Kidney (tissue), 14 donors: ENCODE results near the gene SPTBN1. TPM values are rescaled to one million over a fixed set of nuclear protein-coding genes. Genes with fewer than 3 reads are reported as not detected.
A peak's percentile ranks its signal among the peaks of the same experiment; 100 is the strongest.

Experiments used
- DNase-seq, 5 donors: peaks; one replicate each; pipeline ENCODE4 v3.0.0-alpha.2; 2013 to 2020
- FAIRE-seq: peaks from 2 replicates; lab custom pipeline; 2012; peaks lifted over from hg19 to GRCh38; lab: Jason Lieb, UNC
- H3K27ac ChIP-seq, 2 donors: one replicate each; pipeline ENCODE4 v1.7.0; 2013; ENCODE audit warnings: low read depth in 2 of 2, low read length in 2 of 2, inconsistent platforms in 1 of 2
- H3K27me3 ChIP-seq: one replicate; pipeline ENCODE4 v1.7.1; 2013; ENCODE audit warnings: low read length, inconsistent platforms; ENCODE audit not compliant: control insufficient read depth, insufficient read depth
- H3K36me3 ChIP-seq, 3 donors: one replicate each; pipeline versions ENCODE4 v1.7.0 to v1.7.1; 2013; ENCODE audit warnings: low read length in 3 of 3, control low read depth in 1 of 3, inconsistent platforms in 1 of 3; ENCODE audit not compliant: insufficient read depth in 3 of 3, control insufficient read depth in 2 of 3
- H3K4me1 ChIP-seq, 3 donors: one replicate each; pipeline versions ENCODE4 v1.7.0 to v1.7.1; 2013; ENCODE audit warnings: low read length in 3 of 3, inconsistent platforms in 1 of 3, low read depth in 1 of 3; ENCODE audit not compliant: control insufficient read depth in 2 of 3, insufficient read depth in 2 of 3
- H3K4me3 ChIP-seq, 3 donors: one replicate each; pipeline versions ENCODE4 v1.7.0 to v1.8.1; 2013; ENCODE audit warnings: low read length in 3 of 3, control low read depth in 1 of 3, inconsistent platforms in 1 of 3
- H3K9ac ChIP-seq, 3 donors: one replicate each; pipeline versions ENCODE4 v1.7.0 to v1.7.1; 2013; ENCODE audit warnings: low read length in 3 of 3, control low read depth in 1 of 3, inconsistent platforms in 1 of 3
- H3K9me3 ChIP-seq, 3 donors: one replicate each; pipeline versions ENCODE4 v1.7.0 to v1.7.1; 2013; ENCODE audit warnings: low read length in 3 of 3, control low read depth in 1 of 3, inconsistent platforms in 1 of 3; ENCODE audit not compliant: control insufficient read depth in 2 of 3, insufficient read depth in 1 of 3
- intact Hi-C: fragments of 100-400 bp; cut with DNase I; formaldehyde crosslinking; loops from one replicate; pipeline ENCODE4 v1.11.1; 2022
- polyA plus RNA-seq: library from polyadenylated mRNA; stranded (reverse); fragments of 350-450 nt; fragmentation: Illumina TruSeq; extraction: RNeasy Lipid Tissue Mini Kit (QIAGEN cat#74804); gene quantifications from one replicate; pipeline ENCODE4 v1.2.3, GENCODE V29; 2014; ENCODE audit warnings: low read depth, low replicate concordance; ENCODE audit not compliant: insufficient read depth
- total RNA-seq: library from RNA; stranded (reverse); fragmentation: NEBNext Ultra II Directional; extraction: Animal tissue kit (Norgen Biotek cat#: 25700); gene quantifications from one replicate; pipeline ENCODE4 v1.2.1, GENCODE V29; 2021
- TF ChIP-seq, protein P1 (sequence below): IDR thresholded peaks from 3 replicates; pipeline ENCODE4 v1.5.1; 2012; ENCODE audit warnings: mild to moderate bottlenecking, moderate library complexity, borderline replicate concordance; ENCODE audit not compliant: insufficient read depth; ENCODE audit errors: extremely low read depth
- donor health status: control.
- donor health status: control.
- donor health status: control.
- donor health status: control.
- donor health status: control.
- donor health status: DM: yes; HTN: yes; CAD: no.
- donor health status: Normal renal cell carcinoma (clear cell type).

The SPTBN1 gene
- total and polyA plus RNA-seq, 2 donors from 2014 or later, result 93.2 to 313 TPM

DNA sequence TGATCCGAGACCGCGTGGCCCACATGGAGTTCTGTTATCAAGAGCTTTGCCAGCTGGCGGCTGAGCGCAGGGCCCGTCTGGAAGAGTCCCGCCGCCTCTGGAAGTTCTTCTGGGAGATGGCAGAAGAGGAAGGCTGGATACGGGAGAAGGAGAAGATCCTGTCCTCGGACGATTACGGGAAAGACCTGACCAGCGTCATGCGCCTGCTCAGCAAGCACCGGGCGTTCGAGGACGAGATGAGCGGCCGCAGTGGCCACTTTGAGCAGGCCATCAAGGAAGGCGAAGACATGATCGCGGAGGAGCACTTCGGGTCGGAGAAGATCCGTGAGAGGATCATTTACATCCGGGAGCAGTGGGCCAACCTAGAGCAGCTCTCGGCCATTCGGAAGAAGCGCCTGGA is 172.8 kb downstream of the SPTBN1 start:
- TF ChIP-seq, protein P1, sequence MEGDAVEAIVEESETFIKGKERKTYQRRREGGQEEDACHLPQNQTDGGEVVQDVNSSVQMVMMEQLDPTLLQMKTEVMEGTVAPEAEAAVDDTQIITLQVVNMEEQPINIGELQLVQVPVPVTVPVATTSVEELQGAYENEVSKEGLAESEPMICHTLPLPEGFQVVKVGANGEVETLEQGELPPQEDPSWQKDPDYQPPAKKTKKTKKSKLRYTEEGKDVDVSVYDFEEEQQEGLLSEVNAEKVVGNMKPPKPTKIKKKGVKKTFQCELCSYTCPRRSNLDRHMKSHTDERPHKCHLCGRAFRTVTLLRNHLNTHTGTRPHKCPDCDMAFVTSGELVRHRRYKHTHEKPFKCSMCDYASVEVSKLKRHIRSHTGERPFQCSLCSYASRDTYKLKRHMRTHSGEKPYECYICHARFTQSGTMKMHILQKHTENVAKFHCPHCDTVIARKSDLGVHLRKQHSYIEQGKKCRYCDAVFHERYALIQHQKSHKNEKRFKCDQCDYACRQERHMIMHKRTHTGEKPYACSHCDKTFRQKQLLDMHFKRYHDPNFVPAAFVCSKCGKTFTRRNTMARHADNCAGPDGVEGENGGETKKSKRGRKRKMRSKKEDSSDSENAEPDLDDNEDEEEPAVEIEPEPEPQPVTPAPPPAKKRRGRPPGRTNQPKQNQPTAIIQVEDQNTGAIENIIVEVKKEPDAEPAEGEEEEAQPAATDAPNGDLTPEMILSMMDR, result no peak
- H3K27ac ChIP-seq, result no peak overlapping the region
- no peak overlapping the region for H3K9ac ChIP-seq
- intact Hi-C loops, result no loop called here
- H3K9me3 ChIP-seq, result no peaks in the 10 kb centered on the region
- H3K27me3 ChIP-seq, result no peaks in the 10 kb centered on the region
- no peak overlapping the region for H3K4me3 ChIP-seq
- H3K36me3 ChIP-seq, result peaks cover 37 to 95% (median 62%) of the 10 kb centered on the region in 3 donors
- peaks cover 2 to 35% (median 27%) of the 10 kb centered on the region in 3 donors for H3K4me1 ChIP-seq
- no peak for FAIRE-seq
- DNase-seq, result no peak

DNA sequence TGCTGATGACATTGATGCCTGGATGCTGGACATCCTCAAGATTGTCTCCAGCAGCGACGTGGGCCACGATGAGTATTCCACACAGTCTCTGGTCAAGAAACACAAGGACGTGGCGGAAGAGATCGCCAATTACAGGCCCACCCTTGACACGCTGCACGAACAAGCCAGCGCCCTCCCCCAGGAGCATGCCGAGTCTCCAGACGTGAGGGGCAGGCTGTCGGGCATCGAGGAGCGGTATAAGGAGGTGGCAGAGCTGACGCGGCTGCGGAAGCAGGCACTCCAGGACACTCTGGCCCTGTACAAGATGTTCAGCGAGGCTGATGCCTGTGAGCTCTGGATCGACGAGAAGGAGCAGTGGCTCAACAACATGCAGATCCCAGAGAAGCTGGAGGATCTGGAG is 173.3 kb downstream of the SPTBN1 start:
- H3K9ac ChIP-seq, result no peak overlapping the region
- intact Hi-C loops, result no loop called here
- peak overlapping the region; percentile 39 to 62 for H3K27ac ChIP-seq

DNA sequence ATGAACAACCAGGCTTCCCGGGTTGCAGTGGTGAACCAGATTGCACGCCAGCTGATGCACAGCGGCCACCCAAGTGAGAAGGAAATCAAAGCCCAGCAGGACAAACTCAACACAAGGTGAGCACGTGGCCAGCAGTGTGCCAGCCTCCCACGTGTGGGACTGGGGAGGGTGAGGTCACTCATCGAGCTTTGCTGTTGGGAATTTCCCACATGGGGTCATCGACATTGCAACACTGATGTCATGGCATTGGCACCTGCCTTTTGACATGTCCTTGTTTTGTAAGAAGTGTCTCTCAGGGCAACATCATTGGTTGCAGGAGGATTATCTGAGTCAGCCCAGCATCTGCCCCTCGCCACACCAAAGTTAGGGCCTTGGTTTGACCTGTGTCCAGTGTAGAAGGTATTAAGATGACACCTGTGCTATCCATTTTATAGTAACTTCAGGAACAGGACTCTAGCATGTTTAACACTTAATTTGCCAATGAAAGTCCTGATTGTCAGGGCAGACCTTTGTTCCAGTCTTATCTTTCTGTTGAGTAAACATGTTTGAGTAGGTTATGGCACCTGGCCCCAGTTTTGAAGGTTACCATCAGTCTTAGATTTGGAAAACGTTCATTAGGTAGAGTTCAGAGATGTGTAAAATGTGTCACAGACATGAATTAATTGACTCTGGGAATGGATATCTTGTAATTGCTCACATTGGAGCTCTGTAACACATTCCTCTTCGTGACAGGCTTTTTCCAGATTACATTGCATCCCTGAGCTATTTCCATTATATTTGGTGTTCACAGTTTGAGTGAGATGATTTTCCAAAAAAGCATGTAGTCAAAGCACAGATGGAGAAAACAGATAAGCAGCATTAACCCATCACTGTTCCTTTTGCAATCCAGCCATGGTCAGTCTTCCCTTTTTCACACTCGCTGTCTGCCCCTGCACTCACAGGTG is 174.1 kb downstream of the SPTBN1 start:
- peak overlapping the region; percentile 51 to 62 for H3K27ac ChIP-seq
- no peaks in the 10 kb centered on the region for H3K9me3 ChIP-seq
- TF ChIP-seq, protein P1, result no peak
- intact Hi-C loops, result no loop called here
- DNase-seq (peak in 1 of 5 donors; percentile 91), FAIRE-seq (no peak)
- H3K4me1 ChIP-seq, result peaks cover 10 to 47% (median 39%) of the 10 kb centered on the region in 3 donors
- H3K27me3 ChIP-seq, result no peaks in the 10 kb centered on the region
- no peak overlapping the region for H3K4me3 ChIP-seq
- peak overlapping the region in 1 of 3 donors; percentile 39 for H3K9ac ChIP-seq
- peaks cover 33 to 88% (median 58%) of the 10 kb centered on the region in 3 donors for H3K36me3 ChIP-seq

More for the DNA sequence above, 173.3 kb downstream of the SPTBN1 start:
- TF ChIP-seq, protein P1, result no peak
- Histone ChIP-seq H3K9me3 (no peaks in the 10 kb centered on the region), H3K27me3 (no peaks in the 10 kb centered on the region), H3K36me3 (peaks cover 37 to 93% (median 62%) of the 10 kb centered on the region in 3 donors), H3K4me1 (peaks cover 3 to 39% (median 31%) of the 10 kb centered on the region in 3 donors), H3K4me3 (no peak overlapping the region)
- no peak for FAIRE-seq
- DNase-seq, result no peak
